Measurements from ENCODE around the gene PAWR. TPM values are rescaled to one million over a fixed set of nuclear protein-coding genes. Genes with fewer than 3 reads are reported as not detected.

The PAWR gene
- total RNA-seq, 5 donors from 2014 or later (not counting 1 experiment from before 2014, with no cell fraction given): 0.98 to 8.2 (median 6.1) TPM

GRCh38 chr12:79617696-79618095, 73.1 kb downstream of the PAWR start:
- Mint-ChIP-seq H3K27me3 (peaks cover 0 to 2% of the 10 kb centered on the region in 2 donors), H3K27ac (no peak overlapping the region), H3K4me3 (no peak overlapping the region), H3K36me3 (no peaks in the 10 kb centered on the region), H3K4me1 (no peaks in the 10 kb centered on the region), H3K9me3 (no peaks in the 10 kb centered on the region)
- CTCF ChIA-PET: no interaction called here
- Histone ChIP-seq H3K4me1 (ENCODE audit: control insufficient read depth in 1 of 2, extremely low read depth in 1 of 2, insufficient read depth in 2 of 2, low read length in 2 of 2) (no peaks in the 10 kb centered on the region), H3K27me3 (replicated peaks in 1 of 2; ENCODE audit: control insufficient read depth in 2 of 2, extremely low read depth in 1 of 2, insufficient read depth in 2 of 2, low read length in 1 of 2) (no peaks in the 10 kb centered on the region), H3K27ac (ENCODE audit: low read length) (no peak overlapping the region), H3K9me3 (no peaks in the 10 kb centered on the region), H3K4me3 (ENCODE audit: control insufficient read depth in 1 of 2, extremely low read depth in 1 of 2, low read length in 1 of 2) (no peak overlapping the region), H3K36me3 (ENCODE audit: control insufficient read depth in 2 of 2, extremely low read depth in 1 of 2, insufficient read depth in 1 of 2, low read length in 1 of 2) (no peaks in the 10 kb centered on the region)
- no peak for DNase-seq
- ATAC-seq (replicated peaks in 1 of 4): no peak
- WGBS (ENCODE audit: insufficient coverage): 88% methylated on average over 1 of the region's 4 CpGs
- POLR2A ChIA-PET: no interaction called here

- H3K9me3 ChIP-seq: no peaks in the 10 kb centered on the region
- Mint-ChIP-seq H3K4me3 (no peak overlapping the region), H3K9me3 (no peaks in the 10 kb centered on the region), H3K27ac (no peak overlapping the region), H3K27me3 (peaks cover 0 to 2% of the 10 kb centered on the region in 2 donors), H3K36me3 (no peaks in the 10 kb centered on the region), H3K4me1 (no peaks in the 10 kb centered on the region)
- DNase-seq (no peak), ATAC-seq (replicated peaks in 1 of 4) (no peak)
- H3K4me1 ChIP-seq (ENCODE audit: control insufficient read depth in 1 of 2, extremely low read depth in 1 of 2, insufficient read depth in 2 of 2, low read length in 2 of 2): no peaks in the 10 kb centered on the region
- no CpG with 5 or more reads among the region's 7 CpGs for WGBS (ENCODE audit: insufficient coverage)
- no peak overlapping the region for H3K27ac ChIP-seq (ENCODE audit: low read length)
- POLR2A ChIA-PET: interaction anchor here (0.6 to 1.0 kb wide), 3 partner anchors 11 to 122 kb away, joined by 3 to 4 read pairs (median 3); no protein-coding TSS in a partner anchor
- no peak overlapping the region for H3K4me3 ChIP-seq (ENCODE audit: control insufficient read depth in 1 of 2, extremely low read depth in 1 of 2, low read length in 1 of 2)
- CTCF ChIA-PET: no interaction called here
- H3K36me3 ChIP-seq (ENCODE audit: control insufficient read depth in 2 of 2, extremely low read depth in 1 of 2, insufficient read depth in 1 of 2, low read length in 1 of 2): no peaks in the 10 kb centered on the region
- H3K27me3 ChIP-seq (replicated peaks in 1 of 2; ENCODE audit: control insufficient read depth in 2 of 2, extremely low read depth in 1 of 2, insufficient read depth in 2 of 2, low read length in 1 of 2): no peaks in the 10 kb centered on the region
These were observed 74.9 kb downstream of the PAWR start for GRCh38 chr12:79615596-79616560.

- ChIA-PET POLR2A (no interaction called here), CTCF (no interaction called here)
- no peaks in the 10 kb centered on the region for H3K9me3 ChIP-seq
- Mint-ChIP-seq H3K36me3 (no peaks in the 10 kb centered on the region), H3K4me3 (no peak overlapping the region), H3K27me3 (peaks cover 0 to 2% of the 10 kb centered on the region in 2 donors), H3K27ac (no peak overlapping the region), H3K4me1 (no peaks in the 10 kb centered on the region), H3K9me3 (no peaks in the 10 kb centered on the region)
- ATAC-seq (replicated peaks in 1 of 4) (no peak), DNase-seq (no peak)
- no peaks in the 10 kb centered on the region for H3K4me1 ChIP-seq (ENCODE audit: control insufficient read depth in 1 of 2, extremely low read depth in 1 of 2, insufficient read depth in 2 of 2, low read length in 2 of 2)
- WGBS (ENCODE audit: insufficient coverage): no CpG with 5 or more reads among the region's 3 CpGs
- no peaks in the 10 kb centered on the region for H3K36me3 ChIP-seq (ENCODE audit: control insufficient read depth in 2 of 2, extremely low read depth in 1 of 2, insufficient read depth in 1 of 2, low read length in 1 of 2)
- H3K27me3 ChIP-seq (replicated peaks in 1 of 2; ENCODE audit: control insufficient read depth in 2 of 2, extremely low read depth in 1 of 2, insufficient read depth in 2 of 2, low read length in 1 of 2): no peaks in the 10 kb centered on the region
- no peak overlapping the region for H3K4me3 ChIP-seq (ENCODE audit: control insufficient read depth in 1 of 2, extremely low read depth in 1 of 2, low read length in 1 of 2)
- H3K27ac ChIP-seq (ENCODE audit: low read length): no peak overlapping the region
These were observed 76.0 kb downstream of the PAWR start for GRCh38 chr12:79614730-79615129.

- no peak overlapping the region for H3K4me3 ChIP-seq (ENCODE audit: control insufficient read depth in 1 of 2, extremely low read depth in 1 of 2, low read length in 1 of 2)
- Mint-ChIP-seq H3K4me1 (no peaks in the 10 kb centered on the region), H3K36me3 (no peaks in the 10 kb centered on the region), H3K27me3 (no peaks in the 10 kb centered on the region), H3K9me3 (no peaks in the 10 kb centered on the region), H3K4me3 (no peak overlapping the region), H3K27ac (no peak overlapping the region)
- no peaks in the 10 kb centered on the region for H3K4me1 ChIP-seq (ENCODE audit: control insufficient read depth in 1 of 2, extremely low read depth in 1 of 2, insufficient read depth in 2 of 2, low read length in 2 of 2)
- no peaks in the 10 kb centered on the region for H3K9me3 ChIP-seq
- ChIA-PET POLR2A (no interaction called here), CTCF (no interaction called here)
- no CpG with 5 or more reads among the region's 2 CpGs for WGBS (ENCODE audit: insufficient coverage)
- DNase-seq: no peak
- ATAC-seq (replicated peaks in 1 of 4): no peak
- H3K36me3 ChIP-seq (ENCODE audit: control insufficient read depth in 2 of 2, extremely low read depth in 1 of 2, insufficient read depth in 1 of 2, low read length in 1 of 2): no peaks in the 10 kb centered on the region
- no peaks in the 10 kb centered on the region for H3K27me3 ChIP-seq (replicated peaks in 1 of 2; ENCODE audit: control insufficient read depth in 2 of 2, extremely low read depth in 1 of 2, insufficient read depth in 2 of 2, low read length in 1 of 2)
- H3K27ac ChIP-seq (ENCODE audit: low read length): no peak overlapping the region
These were observed 88.9 kb downstream of the PAWR start for GRCh38 chr12:79601908-79602307.

GRCh38 chr12:79597910-79598309, 92.9 kb downstream of the PAWR start:
- no CpG with 5 or more reads among the region's 3 CpGs for WGBS (ENCODE audit: insufficient coverage)
- H3K27me3 Mint-ChIP-seq: no peaks in the 10 kb centered on the region
- Histone ChIP-seq H3K27me3 (replicated peaks in 1 of 2; ENCODE audit: control insufficient read depth in 2 of 2, extremely low read depth in 1 of 2, insufficient read depth in 2 of 2, low read length in 1 of 2) (no peaks in the 10 kb centered on the region), H3K9me3 (no peaks in the 10 kb centered on the region), H3K36me3 (ENCODE audit: control insufficient read depth in 2 of 2, extremely low read depth in 1 of 2, insufficient read depth in 1 of 2, low read length in 1 of 2) (no peaks in the 10 kb centered on the region), H3K4me1 (ENCODE audit: control insufficient read depth in 1 of 2, extremely low read depth in 1 of 2, insufficient read depth in 2 of 2, low read length in 2 of 2) (no peaks in the 10 kb centered on the region), H3K4me3 (ENCODE audit: control insufficient read depth in 1 of 2, extremely low read depth in 1 of 2, low read length in 1 of 2) (no peak overlapping the region), H3K27ac (ENCODE audit: low read length) (no peak overlapping the region)
- ChIA-PET CTCF (no interaction called here), POLR2A (no interaction called here)
- no peaks in the 10 kb centered on the region for H3K36me3 Mint-ChIP-seq
- H3K4me3 Mint-ChIP-seq: no peak overlapping the region
- peak overlapping the region in 1 of 2 donors; percentile 15 for H3K27ac Mint-ChIP-seq
- no peak for ATAC-seq (replicated peaks in 1 of 4)
- no peaks in the 10 kb centered on the region for H3K4me1 Mint-ChIP-seq
- DNase-seq: no peak
- H3K9me3 Mint-ChIP-seq: no peaks in the 10 kb centered on the region

GRCh38 chr12:79596719-79597350, 93.9 kb downstream of the PAWR start:
- Mint-ChIP-seq H3K27ac (no peak overlapping the region), H3K36me3 (no peaks in the 10 kb centered on the region), H3K27me3 (no peaks in the 10 kb centered on the region), H3K4me1 (no peaks in the 10 kb centered on the region), H3K9me3 (no peaks in the 10 kb centered on the region), H3K4me3 (no peak overlapping the region)
- H3K9me3 ChIP-seq: no peaks in the 10 kb centered on the region
- no peak for DNase-seq
- H3K27me3 ChIP-seq (replicated peaks in 1 of 2; ENCODE audit: control insufficient read depth in 2 of 2, extremely low read depth in 1 of 2, insufficient read depth in 2 of 2, low read length in 1 of 2): no peaks in the 10 kb centered on the region
- ChIA-PET POLR2A (no interaction called here), CTCF (no interaction called here)
- no peak overlapping the region for H3K27ac ChIP-seq (ENCODE audit: low read length)
- H3K4me1 ChIP-seq (ENCODE audit: control insufficient read depth in 1 of 2, extremely low read depth in 1 of 2, insufficient read depth in 2 of 2, low read length in 2 of 2): no peaks in the 10 kb centered on the region
- ATAC-seq (replicated peaks in 1 of 4): no peak
- H3K36me3 ChIP-seq (ENCODE audit: control insufficient read depth in 2 of 2, extremely low read depth in 1 of 2, insufficient read depth in 1 of 2, low read length in 1 of 2): no peaks in the 10 kb centered on the region
- no peak overlapping the region for H3K4me3 ChIP-seq (ENCODE audit: control insufficient read depth in 1 of 2, extremely low read depth in 1 of 2, low read length in 1 of 2)
- 80% methylated on average over 4 of the region's 10 CpGs for WGBS (ENCODE audit: insufficient coverage)
